Hematopoietic multipotent progenitor cell treated with erythropoietin and hydrocortisone succinate and interleukin-3 and kit ligand, for 4 days (in vitro differentiated cells): ENCODE results near the gene RPE.

Experiments used
- DNase-seq: peaks from one replicate; pipeline ENCODE4 v3.0.0-alpha.2; 2015

RPE gene

DNA sequence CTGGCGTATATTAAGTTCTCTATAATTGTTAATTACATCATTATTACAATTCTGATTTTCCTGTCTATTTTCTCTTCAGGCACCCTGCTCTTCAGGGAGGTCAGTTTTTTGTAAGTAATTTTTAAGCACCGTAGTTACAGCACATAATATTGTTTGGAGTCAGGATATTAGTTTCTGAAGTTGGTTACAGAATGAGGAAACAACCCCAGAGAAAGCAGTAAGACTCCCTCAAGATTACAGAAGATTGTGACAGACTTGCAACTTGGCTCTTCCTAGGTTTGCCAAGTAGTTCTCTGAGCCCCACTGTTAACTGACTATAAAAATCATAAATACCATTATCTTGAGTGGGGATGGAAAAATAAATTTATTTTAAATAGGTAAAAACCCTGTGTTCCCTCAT is 921 bp downstream of the RPE start:
- DNase-seq, result peak; percentile 67

DNA sequence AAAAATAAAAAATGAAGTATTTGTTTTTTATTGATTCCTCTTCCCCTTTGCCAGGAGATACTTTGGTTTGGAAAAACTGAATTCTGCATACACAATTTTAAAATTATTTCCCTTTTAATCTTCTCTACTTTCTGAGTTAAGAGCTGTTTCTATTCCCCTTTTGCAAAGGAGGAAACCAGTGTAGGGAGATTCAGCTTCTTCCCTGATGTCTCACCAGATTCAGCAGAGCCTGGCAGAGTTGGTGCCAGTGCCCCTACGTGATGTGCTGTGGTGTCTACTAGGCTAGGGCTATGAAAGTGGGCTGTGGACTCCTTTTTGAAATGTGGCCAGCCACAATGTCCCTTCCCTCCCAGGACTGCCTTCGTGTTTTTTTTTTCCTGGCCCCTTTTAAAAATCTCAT is 2.4 kb downstream of the RPE start:
- DNase-seq, result no peak

DNA sequence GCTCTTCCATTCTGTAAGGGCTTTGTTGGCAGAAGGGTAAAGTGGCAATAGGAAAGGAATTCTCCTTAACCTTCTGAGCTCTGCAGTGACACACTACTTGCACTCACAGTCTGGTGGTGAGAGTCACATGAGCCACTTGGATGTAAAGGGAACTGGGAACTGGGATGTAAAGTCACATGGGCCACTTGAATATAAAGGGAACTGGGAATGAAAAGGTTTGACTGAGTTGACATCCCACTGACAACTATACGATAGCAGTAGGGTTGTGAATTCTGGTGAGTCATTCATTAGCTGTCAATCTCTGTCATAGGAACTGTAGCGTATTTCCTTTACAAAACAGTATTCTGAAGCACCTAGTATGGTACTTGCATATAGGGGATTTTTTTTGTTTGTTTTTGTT is 5.5 kb downstream of the RPE start:
- DNase-seq, result no peak

DNA sequence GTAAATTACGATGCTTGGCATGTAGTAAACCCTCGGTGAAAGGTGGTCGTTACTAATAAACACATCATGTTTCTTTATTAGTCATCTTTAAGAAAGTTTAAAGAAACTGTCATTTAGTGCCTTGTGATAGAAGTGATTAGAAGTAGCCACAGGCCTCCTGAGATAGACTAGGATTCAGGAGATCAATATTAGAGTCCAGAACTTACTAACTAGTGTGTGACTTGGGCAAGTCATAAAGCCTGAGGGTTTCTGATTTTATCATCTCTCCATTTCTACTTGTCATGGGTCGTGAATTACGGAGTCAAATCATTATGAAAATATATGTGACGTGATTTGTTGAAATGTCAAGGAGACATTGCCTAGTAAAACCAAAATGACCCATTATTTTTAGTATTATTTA is 6.7 kb downstream of the RPE start:
- no peak for DNase-seq

DNA sequence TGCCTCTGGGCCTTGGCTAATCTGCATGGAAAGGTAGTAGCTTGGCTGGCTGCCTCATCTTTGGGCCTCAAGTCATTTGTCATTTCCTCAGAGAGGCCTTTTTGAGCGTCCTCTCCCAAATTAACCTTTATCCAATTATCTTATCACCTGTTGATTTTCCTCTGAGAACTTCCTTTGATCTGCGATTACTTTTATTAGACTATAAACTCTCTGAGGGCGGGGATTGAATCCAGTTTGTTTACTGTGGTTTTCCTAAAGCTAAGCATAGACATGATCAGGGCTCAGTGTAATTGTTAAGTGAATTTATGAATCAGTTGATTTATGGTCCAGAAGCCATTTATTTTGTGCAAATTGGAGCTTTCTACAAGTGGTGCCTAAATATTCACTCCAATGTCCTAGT is 7.5 kb downstream of the RPE start:
- no peak for DNase-seq

DNA sequence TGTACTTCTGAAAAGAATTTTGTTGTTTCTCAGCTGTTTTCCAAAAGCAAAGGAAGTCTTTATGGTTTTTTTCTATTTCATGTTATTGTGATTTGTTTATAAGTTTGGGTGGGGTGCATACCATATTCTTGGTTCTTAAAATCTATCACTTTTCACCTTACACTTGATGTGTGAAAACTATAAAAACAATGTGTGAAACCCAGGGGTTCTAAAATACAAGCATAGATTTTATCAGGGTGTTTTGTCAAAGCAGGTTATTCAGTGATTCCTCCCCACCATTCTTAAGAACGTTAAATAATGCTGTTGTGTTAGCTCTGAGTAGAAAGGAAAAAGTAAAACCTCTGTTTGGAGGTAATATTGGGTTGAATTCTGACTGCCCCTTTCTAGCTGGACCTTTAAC is 17.7 kb downstream of the RPE start:
- no peak for DNase-seq

DNA sequence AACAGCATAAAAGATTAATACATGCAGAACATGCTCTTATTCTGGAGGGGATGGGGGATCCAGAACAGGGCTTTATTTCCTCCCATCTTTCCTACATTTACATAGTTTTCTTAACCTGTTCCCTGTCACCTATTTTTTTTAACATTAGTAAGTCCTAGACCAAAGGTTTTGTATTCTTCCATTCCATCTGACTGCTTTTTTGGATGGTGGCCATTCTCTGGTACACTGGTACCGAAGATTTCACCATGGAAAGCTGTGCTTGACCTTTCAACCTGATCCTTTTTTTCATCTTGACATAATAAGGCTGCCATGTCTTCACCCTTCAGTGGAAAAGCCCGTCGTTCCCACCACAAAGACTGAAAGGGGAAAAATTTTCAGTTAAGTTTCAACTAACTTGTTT is 20.4 kb downstream of the RPE start:
- no peak for DNase-seq

DNA sequence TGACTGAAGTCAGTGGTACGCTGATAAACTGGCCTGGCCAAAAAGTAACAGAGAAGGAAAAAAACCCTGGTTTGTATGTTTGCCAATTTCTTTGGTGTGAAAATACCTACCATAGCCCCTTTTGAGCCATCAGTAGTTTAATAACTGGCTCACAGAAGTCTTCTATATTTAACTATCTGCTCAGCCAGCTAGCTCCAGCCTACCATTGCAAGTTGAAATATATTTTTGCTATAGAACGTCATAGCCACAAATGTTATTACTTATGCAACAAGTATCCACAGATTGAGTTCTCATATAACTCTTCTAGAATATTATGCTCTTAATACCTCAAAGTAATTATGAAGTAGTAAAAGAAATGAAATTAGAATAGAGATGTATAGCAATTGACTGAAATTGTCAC is 25.2 kb downstream of the RPE start:
- DNase-seq, result no peak

DNA sequence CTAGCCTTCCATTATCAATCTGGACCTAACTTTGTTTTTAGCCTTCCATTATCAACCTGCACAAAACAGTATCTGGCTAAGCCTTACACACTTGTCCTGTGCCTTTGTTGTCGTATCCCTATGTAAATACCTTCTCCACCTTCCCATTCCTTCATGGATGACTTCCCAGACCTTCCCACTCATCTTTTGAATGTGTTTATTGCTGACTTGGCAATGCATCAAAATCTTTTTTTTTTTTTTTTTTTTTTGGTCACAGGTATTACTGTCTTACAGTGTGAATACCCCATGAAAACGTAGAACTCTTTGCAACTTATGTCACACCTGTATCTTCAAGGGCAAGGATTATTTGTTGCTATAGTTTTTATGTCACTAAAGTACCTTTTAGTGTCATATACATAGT is 25.7 kb downstream of the RPE start:
- no peak for DNase-seq

DNA sequence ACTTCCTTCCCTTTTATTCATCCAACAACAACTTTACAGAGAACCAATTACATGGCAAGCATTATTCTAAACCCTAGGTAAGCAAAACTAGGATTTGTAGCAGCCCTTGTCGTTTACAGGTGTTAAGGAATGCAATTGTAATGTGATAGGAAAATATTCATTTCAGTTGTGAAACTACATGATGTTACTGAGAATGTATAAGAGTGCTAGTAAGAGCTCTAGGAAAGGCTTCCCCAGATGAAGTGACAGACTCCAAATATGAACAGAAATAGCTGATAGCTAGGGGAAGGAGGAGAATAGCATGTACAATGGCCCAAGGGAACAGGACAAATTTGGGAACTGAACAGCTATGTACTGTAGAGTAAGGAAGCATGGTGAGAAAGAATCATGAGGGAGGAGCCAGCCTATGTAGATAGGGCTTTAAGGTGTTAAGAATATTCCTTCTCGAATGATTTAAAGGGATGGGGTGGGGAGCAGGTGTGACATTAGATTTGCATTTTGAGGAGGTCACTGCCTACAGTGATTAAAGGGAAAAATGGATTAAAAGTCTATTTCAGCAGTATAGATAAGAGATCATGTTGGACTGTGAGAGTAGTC is 31.7 kb downstream of the RPE start:
- DNase-seq, result no peak

DNA sequence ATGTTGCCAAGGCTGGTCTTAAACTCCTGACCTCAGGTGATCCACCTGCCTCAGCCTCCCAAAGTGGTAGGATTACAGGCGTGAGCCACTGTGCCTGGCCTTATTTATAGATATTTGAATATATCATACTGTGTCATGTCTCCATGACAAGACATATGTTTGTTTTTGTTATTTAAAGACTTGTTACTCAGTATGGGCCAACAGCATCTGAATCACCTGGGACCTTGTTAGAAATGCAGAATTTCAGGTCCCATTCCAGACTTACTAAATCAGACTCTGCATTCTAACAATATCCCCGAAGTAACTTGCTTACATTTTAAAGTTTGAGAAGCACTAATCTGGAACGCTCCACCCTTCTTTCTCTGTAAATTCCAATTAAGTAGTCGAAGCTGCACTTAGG is 33.2 kb downstream of the RPE start:
- no peak for DNase-seq

DNA sequence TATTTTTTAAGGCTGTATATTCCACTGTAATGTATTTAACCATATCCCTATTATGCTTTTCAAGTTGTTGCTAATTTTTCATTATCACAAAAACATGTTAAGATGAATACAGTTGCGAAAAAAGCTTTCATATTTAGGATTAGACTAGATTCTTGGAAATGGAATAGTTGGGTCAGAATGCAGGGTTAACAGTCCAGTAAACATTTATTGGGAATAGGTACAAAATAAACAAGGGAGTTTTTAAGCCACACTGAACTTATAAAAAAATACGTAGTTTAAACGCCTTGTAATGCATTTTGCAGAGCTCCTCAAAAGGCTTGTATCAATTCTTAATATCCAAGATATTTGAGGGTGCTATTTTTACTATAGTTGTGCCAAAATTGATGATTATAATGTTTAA is 35.6 kb downstream of the RPE start:
- no peak for DNase-seq

DNA sequence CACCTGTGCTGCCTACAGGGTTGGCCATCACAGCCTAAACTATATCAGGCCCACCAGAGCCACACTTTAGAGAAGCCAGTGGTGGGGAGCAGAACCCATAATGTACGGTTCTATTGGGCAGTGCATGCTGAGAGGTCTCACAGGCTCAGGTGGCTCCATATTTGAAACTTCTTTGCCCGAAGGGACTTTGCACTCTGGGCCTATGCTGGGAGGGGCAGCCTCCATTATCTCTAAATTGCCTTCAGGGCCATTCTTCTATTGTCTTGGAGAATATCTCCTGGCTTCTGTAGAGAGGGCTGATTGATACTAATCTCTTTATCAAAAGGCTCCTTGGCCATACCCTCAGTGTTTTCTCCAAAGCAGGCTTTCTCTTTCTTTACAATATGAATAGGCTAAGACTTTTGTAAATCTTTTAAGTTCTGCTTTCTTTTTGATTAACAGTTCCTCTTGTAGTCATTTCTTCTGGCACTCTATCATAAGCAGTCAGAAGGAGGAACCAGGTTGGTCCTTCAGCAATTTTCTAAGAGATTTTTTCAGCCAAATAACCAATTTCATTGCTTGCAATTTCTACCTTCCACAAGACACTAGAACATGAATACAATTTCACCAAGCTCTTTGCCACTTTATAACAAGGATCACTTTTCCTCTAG is 44.5 kb downstream of the RPE start:
- peak; percentile 18 for DNase-seq

DNA sequence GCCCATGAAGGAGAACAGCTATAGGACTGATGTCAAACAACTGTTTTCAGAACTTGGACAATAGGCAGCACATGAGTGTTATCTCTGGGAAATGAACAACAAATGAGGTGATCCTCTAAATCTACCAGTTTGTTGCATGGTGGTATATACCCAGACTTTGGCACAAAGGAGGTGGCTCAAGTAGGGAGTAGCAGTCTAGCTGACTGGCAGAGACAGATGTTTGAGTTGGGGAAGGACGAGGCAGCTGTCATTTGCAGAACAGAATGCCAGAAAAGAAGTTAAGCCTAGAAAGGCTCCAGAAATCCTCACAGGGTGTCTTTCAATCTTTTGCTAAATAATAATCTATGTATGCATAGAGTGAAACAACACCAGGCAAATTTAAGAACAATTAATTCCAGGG is 47.4 kb downstream of the RPE start:
- DNase-seq, result no peak

DNA sequence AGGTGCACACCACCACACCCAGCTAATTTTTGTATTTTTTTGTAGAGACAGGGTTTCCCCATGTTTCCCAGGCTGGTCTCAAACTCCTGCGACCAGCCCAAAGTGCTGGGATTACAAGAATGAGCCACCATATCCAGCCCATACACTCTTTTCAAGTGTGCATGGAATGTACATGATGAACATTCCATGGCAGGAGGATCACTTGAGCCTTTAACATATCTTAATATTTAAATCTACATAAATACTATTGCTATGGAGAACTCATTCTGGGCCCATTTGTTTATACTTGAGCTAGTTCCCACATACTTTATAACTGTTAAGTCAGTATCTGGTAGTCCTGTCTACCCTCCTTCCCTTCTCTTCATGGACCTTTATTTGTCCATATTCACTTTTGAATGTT is 48.4 kb downstream of the RPE start:
- DNase-seq, result no peak

DNA sequence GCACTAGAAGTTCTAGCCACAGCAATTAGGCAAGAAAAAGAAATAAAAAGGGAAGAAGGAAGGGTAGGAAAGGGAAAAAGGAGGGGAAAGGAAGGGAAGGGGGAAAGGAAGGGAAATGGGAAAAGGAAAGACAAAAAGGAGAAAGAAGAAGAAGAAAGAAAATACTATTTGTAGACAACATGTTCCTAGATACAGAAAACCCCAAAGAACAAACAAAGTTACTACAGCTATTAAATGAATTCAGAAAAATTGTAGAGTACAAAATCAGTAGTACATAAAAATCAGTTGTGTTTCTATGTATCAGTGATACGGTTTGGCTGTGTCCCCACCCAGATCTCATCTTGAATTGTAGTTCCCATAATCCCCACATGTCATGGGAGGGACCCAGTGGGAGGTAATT is 52.3 kb downstream of the RPE start:
- no peak for DNase-seq

DNA sequence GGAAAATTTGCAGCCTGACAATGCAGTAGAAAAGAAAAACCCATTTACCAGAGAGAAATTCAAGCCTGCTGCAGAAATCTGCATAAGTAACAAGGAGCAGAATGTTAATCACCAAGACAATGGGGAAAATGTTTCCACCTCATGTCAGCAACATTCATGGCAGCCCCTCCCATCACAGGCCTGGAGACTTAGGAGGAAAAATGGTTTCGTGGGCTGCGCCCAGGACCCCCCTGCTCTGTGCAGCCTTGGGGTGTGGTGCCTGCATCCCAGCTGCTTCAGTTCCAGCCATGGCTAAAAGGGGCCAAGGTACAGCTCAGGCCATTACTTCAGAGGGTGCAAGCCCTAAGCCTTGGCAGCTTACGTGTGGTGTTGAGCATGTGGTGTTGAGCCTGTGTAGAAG is 53.4 kb downstream of the RPE start:
- DNase-seq, result no peak

DNA sequence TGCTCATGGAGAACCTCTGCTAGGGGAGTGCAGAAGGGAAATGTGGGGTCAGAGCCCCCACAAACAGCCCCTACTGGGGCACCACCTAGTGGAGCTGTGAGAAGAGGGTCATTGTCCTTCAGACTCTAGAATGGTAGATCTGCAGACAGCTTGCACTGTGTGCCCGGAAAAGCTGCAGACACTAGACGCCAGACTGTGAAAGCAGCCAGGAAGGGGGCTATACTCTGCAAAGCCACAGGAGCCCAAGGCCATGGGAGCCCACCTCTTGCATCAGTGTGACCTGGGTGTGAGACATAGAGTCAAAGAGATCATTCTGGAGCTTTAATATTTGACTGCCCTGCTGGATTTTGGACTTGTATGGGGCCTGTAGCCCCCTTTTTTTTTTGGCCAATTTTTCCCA is 60.9 kb downstream of the RPE start:
- no peak for DNase-seq
